Measurements from ENCODE around the gene PRKAA1.

DNA sequence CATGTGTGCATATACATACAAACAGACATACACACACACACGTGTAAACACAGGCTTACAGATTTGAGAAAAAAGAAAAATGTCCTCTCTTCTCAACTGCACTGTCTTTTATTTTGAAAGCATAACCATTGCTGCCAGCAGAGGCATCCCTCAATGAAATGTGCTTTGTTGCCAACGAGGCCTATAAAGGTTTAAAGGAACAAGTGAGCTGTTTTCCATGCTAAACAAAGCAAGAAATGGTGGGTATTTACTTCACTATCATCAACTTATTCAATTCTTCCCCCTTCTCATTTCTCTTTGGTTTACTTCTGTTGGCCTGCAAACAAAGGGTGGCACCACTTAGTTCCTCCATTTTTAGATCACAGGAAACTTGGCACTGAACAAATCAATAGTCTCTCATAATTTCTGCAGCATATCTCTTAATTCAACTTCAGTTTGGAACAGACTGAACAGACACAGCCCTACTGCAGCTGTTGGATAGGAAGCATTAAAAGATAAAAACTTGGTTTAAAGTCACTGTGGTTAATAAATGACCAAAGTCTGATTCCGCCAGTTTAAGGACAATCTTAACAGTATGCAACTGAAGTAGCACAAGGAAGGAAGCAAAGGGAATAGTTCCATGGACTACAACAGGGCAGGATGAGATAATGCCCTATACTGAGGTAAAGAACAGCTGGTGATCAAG, 64.2 kb downstream of the PRKAA1 start:
- TF ChIP-seq EZH2 (conservative IDR thresholded peaks at IDR 0.05; ENCODE audit: low read depth, low read length), result no peak
- TF ChIP-seq CEBPB (IDR thresholded peaks at IDR 0.05; ENCODE audit: borderline replicate concordance, low read depth, low read length), result no peak
- TF ChIP-seq NR2C2 (CRISPR knock-in tag; IDR thresholded peaks at IDR 0.05; ENCODE audit: borderline replicate concordance), result no peak
- no peak for TF ChIP-seq CREB1 (IDR thresholded peaks at IDR 0.05)
- no peak for TF ChIP-seq CREB1 (CRISPR knock-in tag; IDR thresholded peaks at IDR 0.05)
- no peak for TF ChIP-seq ZNF501 (CRISPR knock-in tag; IDR thresholded peaks at IDR 0.05)

All from HepG2 (cell line).